ENCODE measurements around the gene EFEMP2. TPM values are rescaled to one million over a fixed set of nuclear protein-coding genes. Genes with fewer than 3 reads are reported as not detected.

The EFEMP2 gene
- total RNA-seq, 1 donor from 2014 or later: 88.4 TPM

GRCh38 chr11:65870706-65871681, 1.6 kb downstream of the EFEMP2 start:
- DNase-seq (ENCODE audit: low spot score): no peak
- intact Hi-C loops (cut with DNase I): no loop called here
- ATAC-seq: no peak

- intact Hi-C loops (cut with DNase I): no loop called here
- DNase-seq (ENCODE audit: low spot score) (no peak), ATAC-seq (no peak)
These were observed 2.3 kb downstream of the EFEMP2 start for GRCh38 chr11:65870307-65870658.

GRCh38 chr11:65869643-65870306, 2.8 kb downstream of the EFEMP2 start:
- DNase-seq (ENCODE audit: low spot score) (peak; percentile 55), ATAC-seq (no peak)
- intact Hi-C loops (cut with DNase I): no loop called here

- no peak for DNase-seq (ENCODE audit: low spot score)
- intact Hi-C loops (cut with DNase I): no loop called here
- ATAC-seq: no peak
These were observed 3.7 kb downstream of the EFEMP2 start for GRCh38 chr11:65868907-65869306.

- intact Hi-C loops (cut with DNase I): no loop called here
- no peak for ATAC-seq
- peak; percentile 61 for DNase-seq (ENCODE audit: low spot score)
These were observed 4.4 kb downstream of the EFEMP2 start for GRCh38 chr11:65868076-65868667.

- intact Hi-C loops (cut with DNase I): no loop called here
- DNase-seq (ENCODE audit: low spot score): peak; percentile 63
- no peak for ATAC-seq
These were observed 5.1 kb downstream of the EFEMP2 start for GRCh38 chr11:65867284-65868071.

GRCh38 chr11:65866509-65867283, 5.9 kb downstream of the EFEMP2 start:
- intact Hi-C loops (cut with DNase I): no loop called here
- ATAC-seq: no peak
- DNase-seq (ENCODE audit: low spot score): no peak

- ATAC-seq (no peak), DNase-seq (ENCODE audit: low spot score) (no peak)
- intact Hi-C loops (cut with DNase I): no loop called here
These were observed 6.9 kb downstream of the EFEMP2 start for GRCh38 chr11:65865550-65866172.

- intact Hi-C loops (cut with DNase I): no loop called here
- no peak for ATAC-seq
- no peak for DNase-seq (ENCODE audit: low spot score)
These were observed 7.7 kb downstream of the EFEMP2 start for GRCh38 chr11:65864706-65865471.

- intact Hi-C loops (cut with DNase I): no loop called here
- ATAC-seq (no peak), DNase-seq (ENCODE audit: low spot score) (no peak)
These were observed 8.5 kb downstream of the EFEMP2 start for GRCh38 chr11:65863889-65864705.

GRCh38 chr11:65862941-65863888, 9.4 kb downstream of the EFEMP2 start:
- DNase-seq (ENCODE audit: low spot score) (peak; percentile 61), ATAC-seq (no peak)
- intact Hi-C loops (cut with DNase I): no loop called here

GRCh38 chr11:65862191-65862735, 10.3 kb downstream of the EFEMP2 start:
- intact Hi-C loops (cut with DNase I): no loop called here
- ATAC-seq (no peak), DNase-seq (ENCODE audit: low spot score) (peak; percentile 56)

GRCh38 chr11:65861533-65862183, 10.9 kb downstream of the EFEMP2 start:
- DNase-seq (ENCODE audit: low spot score) (no peak), ATAC-seq (no peak)
- intact Hi-C loops (cut with DNase I): no loop called here

GRCh38 chr11:65861165-65861505, 11.5 kb downstream of the EFEMP2 start:
- DNase-seq (ENCODE audit: low spot score) (peak; percentile 64), ATAC-seq (no peak)
- intact Hi-C loops (cut with DNase I): no loop called here

All from sciatic nerve (tissue), 2 donors.